Dedifferentiated amniotic fluid mesenchymal stem cell (primary cell): Measurements from ENCODE around the gene ROCK2.
A peak's percentile ranks its signal among the peaks of the same experiment; 100 is the strongest.
"Not testable (repeated sequence)": the region's sequence is repeated elsewhere in the genome, so short reads cannot be mapped to it uniquely, and the experiment has no call there.

Experiments
- DNase-seq: peaks from one replicate; pipeline ENCODE4 v3.0.0-alpha.2; 2016; ENCODE audit errors: extremely low spot score

Gene ROCK2

DNA sequence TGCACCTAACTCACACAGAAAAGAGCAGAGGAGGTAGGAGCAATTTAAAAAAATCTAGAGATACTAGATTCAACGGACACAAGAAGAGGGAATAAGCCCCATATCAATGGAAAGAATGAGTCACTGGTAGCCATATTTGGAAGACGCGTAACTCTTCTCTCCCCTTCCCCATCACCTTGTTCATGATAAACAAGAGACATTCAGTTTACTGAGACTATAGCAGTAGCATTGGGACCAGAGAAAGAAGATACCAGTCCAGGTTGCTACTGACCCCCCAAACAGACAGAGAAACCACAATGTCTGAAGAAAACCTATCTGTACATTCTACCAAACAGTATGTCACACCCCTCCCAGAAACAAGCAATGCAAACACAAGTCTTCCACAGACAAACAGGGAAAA is 108.1 kb downstream of the ROCK2 start:
- DNase-seq = no peak

DNA sequence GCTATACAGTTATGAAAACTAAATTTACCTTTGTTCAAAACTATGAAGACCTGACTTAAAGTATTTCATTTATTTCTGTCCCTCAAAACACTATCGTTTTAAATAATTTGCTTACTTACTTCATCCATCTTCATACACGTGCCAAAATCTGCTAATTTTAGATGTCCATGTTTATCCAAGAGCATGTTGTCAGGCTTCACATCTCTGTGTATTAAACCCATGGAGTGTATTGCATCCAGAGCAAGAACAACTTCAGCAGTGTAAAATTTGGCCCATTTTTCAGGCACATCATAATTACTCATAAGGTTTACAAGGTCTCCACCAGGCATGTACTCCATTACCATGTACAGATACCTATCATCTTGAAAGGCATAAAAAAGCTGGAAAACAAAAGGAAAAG is 108.9 kb downstream of the ROCK2 start:
- no peak for DNase-seq

DNA sequence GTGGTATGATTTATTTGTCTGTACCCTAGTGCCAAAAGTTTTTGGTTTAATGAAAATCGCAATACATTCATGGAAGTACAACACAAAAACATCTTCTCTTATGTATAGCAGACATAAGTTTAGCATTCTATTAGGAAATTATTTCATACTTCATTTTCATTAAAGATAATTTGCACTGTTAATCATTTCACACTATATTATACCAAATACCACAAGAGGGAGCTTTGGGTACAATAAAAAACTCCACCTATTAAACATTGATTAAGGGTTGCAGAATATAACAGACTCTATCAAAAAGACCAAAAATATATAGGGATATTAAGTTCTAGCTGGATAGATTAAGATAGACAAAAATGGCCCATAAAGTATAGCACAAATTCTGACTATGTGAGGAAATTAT is 110.1 kb downstream of the ROCK2 start:
- no peak for DNase-seq

DNA sequence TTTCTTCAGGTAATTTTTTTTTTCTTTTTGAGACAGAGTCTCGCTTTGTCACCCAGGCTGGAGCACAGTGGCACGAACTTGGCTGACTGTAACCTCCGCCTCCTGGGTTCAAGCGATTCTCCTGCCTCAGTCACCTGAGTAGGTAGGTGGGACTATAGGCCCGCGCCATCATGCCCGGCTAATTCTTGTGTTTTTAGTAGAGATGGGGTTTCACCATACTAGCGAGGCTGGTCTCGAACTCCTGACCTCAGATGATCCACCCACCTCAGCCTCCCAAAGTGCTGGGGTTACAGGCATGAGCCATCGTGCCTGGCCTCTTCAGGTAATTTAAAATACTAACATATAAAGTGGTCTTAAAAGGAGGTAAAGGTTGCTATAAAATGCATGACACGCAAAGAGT is 113.2 kb downstream of the ROCK2 start:
- not testable (repeated sequence) for DNase-seq

DNA sequence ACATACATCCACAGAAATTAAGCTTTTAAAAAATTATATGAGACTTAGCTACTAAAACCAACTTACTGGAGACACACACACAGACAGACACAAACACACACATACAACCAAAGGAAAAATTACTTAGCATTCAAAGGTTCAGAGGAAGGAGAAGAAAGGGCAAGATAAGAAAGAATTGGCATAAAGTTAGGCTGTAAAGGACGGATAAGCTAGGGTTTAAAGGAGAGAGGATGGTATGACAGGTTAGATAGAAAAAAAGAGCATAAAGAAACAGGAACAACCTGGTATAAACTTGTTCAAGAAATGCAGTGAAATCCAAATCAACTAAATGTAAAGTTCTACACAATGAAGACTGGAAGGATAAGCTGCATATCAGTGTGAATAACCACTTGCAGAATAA is 115.7 kb downstream of the ROCK2 start:
- no peak for DNase-seq

DNA sequence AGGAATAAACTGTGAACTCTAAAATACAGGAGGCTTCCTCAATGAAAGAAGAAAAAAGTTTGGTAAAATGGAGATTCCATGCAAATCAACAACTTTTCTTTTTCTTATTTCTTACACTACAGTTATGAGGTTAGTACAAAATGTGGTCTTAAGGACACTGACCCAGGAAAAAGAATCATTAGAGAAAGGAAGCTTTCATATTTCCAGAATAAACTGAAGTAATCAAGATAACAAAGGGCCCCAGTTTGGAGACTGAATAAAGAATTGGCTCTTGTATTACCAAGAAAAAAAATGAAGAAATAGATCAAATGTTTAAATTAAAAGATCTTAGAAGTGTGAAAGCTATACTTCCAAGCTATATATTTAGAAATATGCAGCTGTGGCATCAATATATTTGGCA is 116.8 kb downstream of the ROCK2 start:
- no peak for DNase-seq

DNA sequence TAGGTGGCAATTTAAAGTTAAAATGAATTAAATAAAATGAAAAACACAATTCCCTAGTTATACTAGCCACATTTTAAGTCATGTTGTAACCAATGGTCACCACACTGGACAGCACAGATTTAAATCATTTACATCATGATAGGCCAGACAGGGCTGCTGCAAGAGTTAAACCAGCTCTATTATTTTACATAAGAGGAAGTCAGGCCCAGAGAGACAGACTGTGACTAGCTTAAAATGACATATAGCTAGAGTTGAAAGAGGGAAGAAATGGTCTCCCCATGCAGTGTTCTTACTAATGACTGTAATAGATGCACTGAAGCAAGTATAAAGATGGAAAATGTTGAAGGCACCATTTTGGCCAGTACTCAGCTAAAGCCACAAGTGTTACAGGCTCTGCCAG is 119.5 kb downstream of the ROCK2 start:
- DNase-seq = no peak

DNA sequence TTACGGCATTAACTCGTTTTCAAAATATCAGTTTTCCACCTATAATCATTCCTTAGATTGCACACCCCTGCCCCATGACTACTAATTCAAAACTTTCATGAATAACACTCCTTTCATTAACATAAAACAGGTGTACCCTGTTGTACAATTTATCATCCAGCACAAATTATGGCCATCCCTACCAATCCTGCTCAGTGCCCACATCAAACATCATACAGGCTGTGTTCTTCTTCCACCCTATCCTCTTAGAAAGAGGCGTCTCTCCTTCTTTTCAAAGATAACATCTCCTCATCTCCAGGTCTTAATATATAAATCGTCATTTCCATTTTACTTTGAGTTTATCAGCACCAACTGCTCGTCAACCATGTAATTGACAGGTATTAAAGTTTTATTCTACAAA is 121.6 kb downstream of the ROCK2 start:
- DNase-seq = no peak

DNA sequence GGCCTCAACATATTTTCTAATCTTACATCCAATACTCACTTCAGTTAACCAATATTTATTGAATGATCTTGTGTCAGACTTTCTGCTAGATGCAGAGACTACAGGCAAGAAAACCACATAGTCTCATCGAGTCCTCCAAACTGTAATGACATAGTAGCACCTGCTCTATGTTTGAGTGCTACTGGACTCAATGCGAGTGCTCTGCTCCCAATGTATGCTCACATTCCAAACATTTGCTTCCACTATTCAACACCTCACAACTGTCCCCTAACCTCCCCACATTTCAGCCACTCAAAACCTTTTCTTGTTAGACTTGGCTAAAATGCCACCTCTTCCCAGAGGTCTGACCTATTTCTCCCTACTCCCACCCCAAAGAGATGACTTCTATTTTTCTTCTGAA is 124.0 kb downstream of the ROCK2 start:
- DNase-seq = no peak

DNA sequence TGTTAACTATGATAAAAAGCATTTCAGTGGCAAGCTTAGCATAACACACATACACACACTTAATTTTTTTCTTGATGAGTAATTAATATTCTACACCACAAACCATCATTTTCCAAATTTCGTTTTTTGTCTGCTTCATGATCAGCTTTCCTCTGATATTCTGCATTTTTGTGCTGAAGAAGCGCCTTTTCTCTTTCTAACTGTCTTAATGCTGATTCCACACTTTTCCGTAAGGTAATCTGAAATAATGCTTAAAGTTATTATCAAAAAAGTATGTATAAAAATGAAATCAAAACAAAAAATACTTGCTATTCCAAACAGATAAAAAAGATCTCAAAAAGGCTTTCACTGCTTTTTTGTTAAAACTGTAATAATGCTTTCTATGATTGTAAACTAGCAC is 129.0 kb downstream of the ROCK2 start:
- DNase-seq = no peak

DNA sequence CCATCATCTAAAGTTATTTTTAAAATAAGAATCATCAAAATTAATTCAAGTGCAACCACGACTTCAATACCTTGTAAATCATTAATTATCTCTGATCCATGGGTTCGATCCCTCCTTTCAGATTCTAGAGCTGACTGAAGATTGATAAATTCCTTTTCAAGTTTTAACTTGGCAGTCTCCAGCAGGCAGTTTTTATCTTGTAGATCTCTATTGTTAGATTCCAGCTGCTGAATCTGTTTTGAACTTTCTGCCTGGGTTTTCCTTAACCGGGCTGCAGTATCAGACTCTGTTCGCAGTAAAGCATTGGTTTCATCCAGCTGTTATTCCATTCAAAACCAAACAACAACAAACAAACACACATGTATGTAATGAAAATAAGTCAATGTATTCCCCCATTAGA is 129.7 kb downstream of the ROCK2 start:
- DNase-seq = no peak

DNA sequence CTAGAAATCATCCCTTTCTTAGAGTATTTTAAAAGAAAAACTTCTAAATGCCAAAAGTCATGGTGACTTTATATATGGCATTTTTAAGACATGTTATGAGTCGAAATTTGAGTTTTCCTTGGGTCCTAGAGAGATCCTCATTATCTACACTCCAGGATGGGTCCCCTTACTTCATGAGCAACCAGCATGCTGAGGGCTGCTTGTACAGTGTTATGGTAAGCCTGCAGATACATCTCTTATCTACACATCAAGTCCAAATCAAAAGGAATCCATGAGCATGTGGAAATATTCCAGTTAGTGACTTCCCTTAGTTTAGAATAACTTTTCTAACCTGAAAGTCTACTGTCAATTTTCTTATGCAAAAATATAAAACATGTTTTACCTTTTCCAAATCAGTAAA is 130.5 kb downstream of the ROCK2 start:
- DNase-seq = no peak

DNA sequence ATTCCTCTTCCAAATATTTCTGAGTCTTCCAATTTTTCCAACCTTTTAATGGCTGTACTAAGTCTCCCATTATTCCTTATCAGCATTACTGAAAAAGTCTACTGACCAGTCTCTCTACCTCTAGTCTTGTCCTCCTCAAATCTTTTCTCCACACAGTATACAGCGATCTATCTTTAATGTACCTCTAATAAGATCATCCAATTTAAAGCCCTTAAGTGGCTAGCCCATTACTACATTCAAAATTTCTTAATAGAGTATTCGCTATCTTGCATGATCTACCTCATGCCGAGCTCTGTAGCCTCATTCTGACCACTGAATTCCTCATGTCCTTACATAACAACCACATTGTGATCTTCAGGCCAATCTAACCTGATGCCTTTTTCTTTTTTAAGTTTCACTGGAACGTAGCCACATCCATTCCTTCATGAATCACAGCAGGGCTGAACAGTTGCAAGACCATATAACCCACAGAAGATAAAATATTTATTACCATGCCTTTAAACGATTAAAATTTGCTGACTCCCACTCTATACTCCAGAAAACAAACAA is 131.3 kb downstream of the ROCK2 start:
- no peak for DNase-seq

DNA sequence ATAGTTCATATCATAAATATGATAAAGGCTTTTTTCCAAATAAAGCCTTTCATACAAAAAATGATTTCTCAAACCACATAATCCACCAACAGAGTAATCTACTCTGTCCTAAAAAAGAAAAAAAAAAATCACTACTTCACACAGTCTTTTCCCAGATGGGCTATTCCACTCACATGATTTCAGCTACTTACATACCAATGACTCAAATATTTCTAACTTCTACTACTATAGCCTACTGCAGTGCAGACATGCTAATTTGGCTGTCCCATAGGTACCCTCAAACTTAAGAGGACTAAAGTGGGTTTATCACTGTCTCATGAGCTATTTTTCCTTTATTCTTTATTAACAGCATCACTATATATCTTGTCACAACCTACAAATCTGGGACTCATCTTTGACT is 131.8 kb downstream of the ROCK2 start:
- no peak for DNase-seq

DNA sequence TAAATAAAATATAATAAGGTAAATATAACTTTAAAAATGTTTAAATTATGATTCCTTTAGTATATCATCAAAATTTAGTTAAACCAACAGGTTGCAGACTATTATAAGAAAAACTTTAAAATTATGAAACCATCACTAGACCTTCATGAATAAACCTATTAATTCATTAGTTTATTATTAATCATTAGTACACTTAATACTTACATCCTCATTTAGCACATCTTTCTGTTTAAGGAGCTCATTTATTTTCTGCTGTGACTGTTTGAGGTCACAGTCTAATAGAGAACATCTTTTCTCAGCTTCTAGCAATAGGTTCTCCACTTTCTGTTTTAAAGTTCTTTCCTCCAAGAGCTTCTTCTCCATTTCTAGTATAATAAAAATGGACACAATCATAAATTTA is 136.4 kb downstream of the ROCK2 start:
- DNase-seq = no peak

DNA sequence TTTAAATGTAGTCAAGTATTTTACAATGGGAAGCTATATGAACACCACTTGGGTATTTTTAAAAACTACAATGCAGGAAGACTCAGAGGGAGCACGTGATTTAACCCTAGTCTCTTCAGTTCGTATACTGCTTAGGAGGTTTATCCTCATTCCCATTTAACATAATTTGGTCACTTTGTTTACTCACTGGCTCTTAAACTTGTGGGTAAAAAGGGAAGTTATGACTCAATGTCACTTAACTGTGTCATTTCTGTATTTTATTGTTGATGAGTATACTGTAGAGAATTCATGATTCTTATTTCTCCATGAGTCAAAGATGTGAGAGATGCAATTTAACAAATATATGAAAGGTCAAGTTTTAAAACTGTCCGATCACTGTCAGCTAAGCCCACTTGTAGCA is 141.0 kb downstream of the ROCK2 start:
- peak; percentile 15 for DNase-seq

DNA sequence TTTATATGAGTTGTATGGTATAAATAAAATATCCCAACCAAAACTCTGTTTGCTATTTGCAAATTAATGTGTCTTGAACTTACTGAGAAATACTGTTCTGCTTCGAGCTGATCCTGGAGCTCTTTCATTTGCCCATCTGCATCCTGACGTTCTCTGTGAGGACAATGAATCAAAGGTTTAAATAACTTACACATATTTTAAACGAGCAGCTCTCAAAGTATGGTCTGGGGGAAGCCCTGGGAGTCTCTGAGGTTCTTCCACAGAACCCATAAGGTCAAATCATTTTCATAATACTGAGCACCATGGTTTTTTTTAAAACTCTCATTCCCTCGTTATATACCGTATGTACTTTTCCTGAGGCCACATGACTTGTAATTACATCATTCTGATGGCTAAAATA is 142.5 kb downstream of the ROCK2 start:
- no peak for DNase-seq

DNA sequence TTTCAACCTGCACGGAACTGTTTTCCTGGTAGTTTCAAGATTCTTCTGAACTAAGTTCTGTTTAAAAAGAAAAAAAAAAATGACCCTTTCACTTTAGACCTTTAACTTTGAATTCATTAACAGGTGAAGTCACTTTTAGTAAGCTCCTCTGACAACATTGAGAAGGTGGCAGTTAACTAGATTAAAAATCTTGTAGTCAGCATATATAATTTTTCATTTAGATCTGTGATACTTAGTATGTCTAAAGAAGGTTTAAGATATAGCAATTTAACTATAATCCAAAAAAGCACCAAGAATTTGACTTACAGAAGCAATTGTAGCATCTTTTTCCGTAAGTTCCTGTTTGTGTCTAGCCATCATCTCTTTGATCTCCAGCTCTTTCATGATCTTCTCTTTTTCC is 143.8 kb downstream of the ROCK2 start:
- no peak for DNase-seq

DNA sequence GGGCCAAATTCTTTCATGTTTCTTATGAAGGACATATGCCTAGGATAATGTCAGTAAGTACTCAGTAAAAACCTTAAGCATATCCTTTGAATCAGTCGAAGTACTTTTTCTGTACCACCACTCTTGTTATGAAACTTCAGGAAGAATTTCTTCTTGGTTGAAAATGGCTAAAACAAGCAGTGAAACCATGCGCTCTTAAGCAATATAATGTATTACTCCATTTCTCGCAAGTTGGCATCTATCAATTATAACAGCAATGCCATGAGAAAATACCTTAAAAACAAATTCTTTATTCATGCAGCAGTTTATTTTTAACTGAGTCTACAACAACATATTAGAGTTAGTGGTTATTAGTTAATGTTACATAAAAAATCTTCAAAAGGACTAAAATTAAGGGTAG is 148.2 kb downstream of the ROCK2 start:
- DNase-seq = no peak

DNA sequence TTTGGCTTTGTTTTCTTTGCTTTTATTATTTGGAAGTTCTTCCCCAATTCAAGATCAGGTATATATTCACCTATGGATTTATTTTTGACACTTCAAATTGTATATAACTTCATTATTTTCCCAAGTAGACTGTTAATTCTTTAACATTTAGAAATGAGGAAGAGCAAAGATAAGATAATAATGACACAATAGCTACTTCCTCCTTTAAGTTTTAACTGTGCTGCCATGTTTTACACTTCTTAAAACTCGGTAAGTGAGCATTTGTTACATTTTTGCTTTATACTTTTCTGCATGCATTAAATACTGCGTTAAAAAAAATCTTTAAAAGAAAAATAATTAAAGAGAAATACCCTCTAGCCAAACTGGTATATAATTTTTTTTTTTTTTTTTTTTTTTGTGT is 156.7 kb downstream of the ROCK2 start:
- DNase-seq = no peak

DNA sequence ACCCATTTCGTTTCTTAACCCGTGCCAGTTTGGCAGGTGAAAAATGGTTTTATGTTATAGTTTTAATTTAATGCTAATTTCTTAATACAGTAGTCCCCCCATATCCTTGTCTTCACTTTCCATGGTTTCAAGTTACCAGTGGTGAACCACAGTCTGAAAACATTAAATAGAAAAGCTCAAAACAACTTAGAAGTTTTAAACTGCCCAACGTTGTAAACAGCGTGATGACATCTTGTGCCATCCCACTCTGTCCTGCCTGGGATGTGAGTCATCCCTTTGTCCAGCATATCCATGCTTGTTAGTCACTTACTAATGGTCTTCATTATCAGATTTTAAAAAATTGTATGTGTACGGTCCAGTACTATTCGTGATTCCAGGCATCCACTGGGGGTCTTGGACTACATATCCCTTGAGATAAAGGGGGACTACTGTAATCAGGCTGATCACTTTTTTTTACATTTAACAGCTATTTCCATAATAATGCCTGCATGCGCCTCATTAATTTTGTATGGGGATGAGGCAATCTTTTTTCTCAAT is 157.3 kb downstream of the ROCK2 start:
- peak; percentile 61 for DNase-seq

DNA sequence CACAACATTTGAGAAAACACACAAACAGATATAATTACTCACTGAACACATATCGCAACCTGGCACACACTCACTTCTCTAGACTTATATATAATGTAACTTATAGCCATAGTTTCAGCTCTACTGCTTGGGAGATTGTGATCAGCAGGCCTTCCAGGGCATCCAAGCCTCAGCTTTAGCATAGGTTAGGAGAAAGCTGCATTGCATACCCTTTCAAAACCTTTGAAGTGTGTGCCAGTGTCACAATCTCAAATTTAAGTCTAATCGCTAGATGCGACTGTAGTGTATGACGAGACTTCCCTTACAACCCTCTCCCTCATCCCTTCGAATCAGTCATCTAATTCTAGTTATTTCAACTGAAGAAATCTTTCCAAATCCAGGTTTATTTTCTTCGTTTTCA is 158.3 kb downstream of the ROCK2 start:
- DNase-seq = no peak

DNA sequence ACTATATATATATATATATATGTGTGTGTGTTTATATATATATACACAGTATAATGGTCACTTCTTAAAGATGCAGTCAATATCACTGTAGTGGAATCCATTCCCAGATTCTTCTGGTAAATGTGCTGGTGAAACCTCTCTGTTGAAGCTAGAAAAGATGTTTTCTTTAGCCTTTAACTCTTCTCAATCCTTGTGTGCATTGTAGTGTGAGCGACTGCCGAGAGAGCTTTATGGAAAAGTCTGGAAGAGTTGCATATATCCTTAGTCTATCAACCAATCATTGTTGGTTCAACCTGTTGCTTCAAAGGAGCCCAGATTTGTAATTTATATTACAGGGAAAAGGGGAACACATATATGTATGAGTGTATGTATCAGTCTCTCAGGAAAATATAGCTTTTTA is 161.5 kb downstream of the ROCK2 start:
- no peak for DNase-seq

DNA sequence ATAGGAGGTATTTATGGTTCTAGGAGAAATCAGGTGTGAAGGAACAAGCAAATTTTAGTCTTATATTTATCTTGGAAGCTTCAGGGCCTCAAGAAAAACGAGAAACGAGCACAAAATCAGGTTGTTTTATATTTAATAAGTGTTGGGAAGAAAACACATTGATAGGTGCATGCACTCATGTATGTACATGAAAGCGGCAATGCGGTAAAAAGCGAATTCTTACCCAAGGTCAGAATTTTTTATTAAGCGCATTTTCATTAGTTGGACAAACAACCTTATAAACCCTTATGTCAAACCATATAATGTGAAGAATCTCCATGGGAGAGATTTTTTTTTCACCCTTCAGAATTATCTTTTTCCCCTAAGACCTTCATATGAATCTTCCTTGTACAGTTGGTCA is 163.8 kb downstream of the ROCK2 start:
- DNase-seq = no peak

DNA sequence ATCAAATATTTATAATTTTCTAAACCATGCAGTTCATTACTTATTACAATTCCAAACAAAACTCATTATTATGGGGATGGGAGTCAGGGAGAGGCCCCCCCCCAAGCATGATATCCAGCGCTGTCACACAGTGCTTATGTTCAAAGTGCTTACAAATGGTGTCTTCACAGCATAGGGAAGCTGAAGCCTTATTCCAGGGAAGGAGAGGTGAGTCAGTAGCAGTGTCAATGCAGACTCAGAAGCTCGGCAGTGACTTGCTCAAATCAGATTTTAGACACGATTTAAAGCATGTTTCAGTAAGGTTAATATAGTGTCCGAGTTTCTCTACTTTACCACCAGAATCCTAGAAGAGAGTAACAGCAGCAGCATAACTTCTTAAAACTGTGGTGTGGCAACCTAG is 164.5 kb downstream of the ROCK2 start:
- no peak for DNase-seq
